Nephron progenitor cell (in vitro differentiated cells): Measurements from ENCODE around the gene TBK1.
A peak's percentile ranks its signal among the peaks of the same experiment; 100 is the strongest.

Source experiments
- DNase-seq: peaks from one replicate; pipeline ENCODE4 v3.0.0; 2021
- H3K27ac Mint-ChIP-seq: 2 replicates; pipeline ENCODE4 v1.8.0; 2021; ENCODE audit warnings: mild to moderate bottlenecking, moderate library complexity, mixed read lengths
- H3K27me3 Mint-ChIP-seq: 2 replicates; pipeline ENCODE4 v1.8.0; 2021; ENCODE audit warnings: mild to moderate bottlenecking, low read depth, mixed read lengths; ENCODE audit not compliant: poor library complexity
- H3K36me3 Mint-ChIP-seq: 2 replicates; pipeline ENCODE4 v1.8.0; 2021; ENCODE audit warnings: low read depth, mixed read lengths
- H3K4me1 Mint-ChIP-seq: 2 replicates; pipeline ENCODE4 v1.8.0; 2021; ENCODE audit warnings: mixed read lengths
- H3K4me3 Mint-ChIP-seq: 2 replicates; pipeline ENCODE4 v1.8.0; 2021; ENCODE audit warnings: mild to moderate bottlenecking, moderate library complexity, mixed read lengths
- H3K9me3 Mint-ChIP-seq: 2 replicates; pipeline ENCODE4 v1.8.0; 2021; ENCODE audit warnings: mild to moderate bottlenecking, moderate library complexity, mixed read lengths
- CTCF ChIP-seq: fragments of 200-600 bp; sonication (generic); IDR thresholded peaks from 2 replicates; pipeline ENCODE4 v1.5.0; 2021; ENCODE audit warnings: antibody characterized with exemption

The TBK1 gene

DNA sequence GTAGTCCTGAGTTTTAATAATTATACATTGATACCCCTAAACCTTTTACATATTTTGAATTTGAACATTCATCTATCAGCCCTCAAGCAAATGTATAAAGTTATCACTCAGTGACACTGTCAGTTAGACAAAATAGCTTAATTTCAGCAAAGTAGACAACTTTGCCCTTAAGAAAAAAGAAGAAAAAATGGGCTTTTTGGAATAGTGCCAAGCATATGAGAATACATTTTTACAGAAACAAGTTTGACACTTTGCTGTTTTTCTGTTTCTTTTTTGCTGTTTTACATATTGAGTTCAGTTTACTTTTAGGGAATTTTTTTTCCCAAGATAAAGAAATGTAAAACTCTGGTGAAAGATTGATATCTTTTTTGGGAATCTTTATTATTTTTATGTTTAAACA, 14.3 kb downstream of the TBK1 start:
- Mint-ChIP-seq H3K4me1 (peaks cover 32% of the 10 kb centered on the region), H3K4me3 (no peak overlapping the region), H3K27me3 (no peaks in the 10 kb centered on the region), H3K36me3 (peaks cover 78% of the 10 kb centered on the region), H3K27ac (no peak overlapping the region), H3K9me3 (no peaks in the 10 kb centered on the region)
- DNase-seq = no peak
- TF ChIP-seq CTCF = no peak

DNA sequence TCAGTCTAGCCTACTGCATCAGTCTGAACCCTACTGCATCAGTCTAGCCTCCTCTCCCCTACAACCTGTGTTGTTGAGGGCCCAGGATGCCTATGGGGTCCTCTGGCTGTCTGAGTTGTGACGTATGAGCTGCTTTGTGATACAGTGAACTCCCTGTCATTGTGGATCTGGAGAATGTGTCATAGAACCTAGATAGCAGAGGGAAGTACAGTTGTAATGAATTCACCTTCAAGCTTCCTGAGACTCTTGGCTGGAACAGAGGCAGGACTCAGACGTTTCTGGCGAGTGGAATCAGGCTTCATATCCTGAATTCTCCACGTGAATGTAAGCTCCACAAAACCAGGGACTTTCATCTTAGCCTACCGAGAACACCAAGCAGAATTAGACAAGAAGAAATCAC, 17.0 kb downstream of the TBK1 start:
- Mint-ChIP-seq H3K4me3 (no peak overlapping the region), H3K27me3 (no peaks in the 10 kb centered on the region), H3K4me1 (peaks cover 17% of the 10 kb centered on the region), H3K9me3 (peaks cover 3% of the 10 kb centered on the region), H3K27ac (peak overlapping the region; percentile 60), H3K36me3 (peaks cover 76% of the 10 kb centered on the region)
- no peak for TF ChIP-seq CTCF
- DNase-seq = no peak

DNA sequence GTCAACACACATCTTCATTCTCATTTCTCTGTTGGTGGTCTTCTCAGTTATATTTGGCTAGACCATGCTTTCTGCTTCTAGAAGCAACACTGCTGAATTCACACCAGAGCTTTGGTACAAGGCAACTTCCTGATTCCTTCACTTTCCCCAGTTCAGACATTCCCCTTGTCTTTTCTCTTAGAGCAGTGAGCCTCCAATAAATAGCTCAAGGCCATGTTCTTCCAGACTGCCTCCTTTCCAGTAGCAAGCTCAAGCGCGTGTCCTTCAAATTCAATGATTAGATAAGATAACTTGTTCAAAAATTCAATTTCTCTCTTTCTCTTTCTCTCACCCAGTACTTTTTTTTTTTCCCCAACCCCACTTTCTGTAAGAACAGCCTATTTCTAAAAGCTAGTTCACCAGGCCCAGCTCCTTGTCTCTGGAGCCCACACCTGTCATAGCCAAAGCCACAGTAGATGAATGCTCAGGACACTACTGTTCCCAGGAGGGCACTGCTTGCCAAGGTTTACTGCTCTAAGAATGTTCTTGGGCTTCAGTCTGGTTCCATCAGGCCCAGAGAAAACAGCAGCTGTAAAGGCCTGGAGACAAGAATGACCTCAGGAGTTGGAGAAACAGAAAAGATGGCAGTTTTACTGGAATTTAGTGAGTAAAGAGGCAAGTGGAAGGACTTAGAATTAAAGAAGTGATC, 17.7 kb downstream of the TBK1 start:
- H3K27me3 Mint-ChIP-seq = no peaks in the 10 kb centered on the region
- DNase-seq = no peak
- no peak for TF ChIP-seq CTCF
- H3K4me3 Mint-ChIP-seq = no peak overlapping the region
- H3K36me3 Mint-ChIP-seq = peaks cover 76% of the 10 kb centered on the region
- peaks cover 17% of the 10 kb centered on the region for H3K4me1 Mint-ChIP-seq
- peaks cover 6% of the 10 kb centered on the region for H3K9me3 Mint-ChIP-seq
- H3K27ac Mint-ChIP-seq = peak overlapping the region; percentile 60

DNA sequence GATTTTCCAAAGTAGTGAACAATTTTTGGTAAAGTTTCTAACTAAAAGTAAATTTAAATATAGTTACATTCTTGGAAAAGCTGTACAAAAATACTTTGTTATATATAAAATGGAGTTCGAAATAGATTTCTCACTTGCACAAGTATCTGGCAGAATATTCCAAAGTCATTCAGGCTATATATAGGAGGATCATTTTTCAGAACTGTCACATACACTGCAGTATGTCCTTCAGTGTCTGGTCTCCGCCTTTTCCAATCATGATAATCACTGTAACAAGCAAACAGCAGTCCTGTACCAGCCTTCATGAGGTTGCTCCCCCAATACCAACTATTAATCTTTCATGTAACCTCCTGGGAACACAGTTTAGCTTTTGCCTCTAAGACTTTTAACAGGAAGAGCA, 18.6 kb downstream of the TBK1 start:
- no peak for DNase-seq
- no peak for TF ChIP-seq CTCF
- peaks cover 15% of the 10 kb centered on the region for H3K9me3 Mint-ChIP-seq
- peaks cover 17% of the 10 kb centered on the region for H3K4me1 Mint-ChIP-seq
- H3K27ac Mint-ChIP-seq = no peak overlapping the region
- H3K36me3 Mint-ChIP-seq = peaks cover 78% of the 10 kb centered on the region
- no peak overlapping the region for H3K4me3 Mint-ChIP-seq
- peaks cover 3% of the 10 kb centered on the region for H3K27me3 Mint-ChIP-seq

- no peak overlapping the region for H3K4me3 Mint-ChIP-seq
- no peak for TF ChIP-seq CTCF
- peaks cover 87% of the 10 kb centered on the region for H3K36me3 Mint-ChIP-seq
- no peak for DNase-seq
- H3K27me3 Mint-ChIP-seq = peaks cover 3% of the 10 kb centered on the region
- H3K9me3 Mint-ChIP-seq = peaks cover 39% of the 10 kb centered on the region
- no peak overlapping the region for H3K27ac Mint-ChIP-seq
- peaks cover 17% of the 10 kb centered on the region for H3K4me1 Mint-ChIP-seq
Observed at GRCh38 chr12:64473176-64473575, 21.3 kb downstream of the TBK1 start.

DNA sequence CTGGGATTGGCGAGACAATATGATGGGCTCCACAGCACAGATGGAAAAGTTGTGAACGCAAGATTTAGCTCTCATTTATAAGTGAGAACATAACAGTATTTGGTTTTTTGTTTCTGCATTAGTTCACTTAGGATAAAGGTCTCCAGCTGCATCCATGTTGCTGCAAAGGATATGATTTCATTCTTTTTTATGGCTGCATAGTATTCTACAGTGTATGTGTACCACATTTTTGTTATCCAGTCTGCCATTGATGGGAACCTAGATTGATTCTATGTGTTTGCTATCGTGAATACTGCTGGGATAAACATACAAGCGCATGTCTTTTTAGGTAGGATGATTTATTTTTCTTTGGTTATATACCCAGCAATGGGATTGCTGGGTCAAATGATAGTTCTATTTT, 23.6 kb downstream of the TBK1 start:
- peaks cover 3% of the 10 kb centered on the region for H3K27me3 Mint-ChIP-seq
- no peak overlapping the region for H3K4me3 Mint-ChIP-seq
- H3K36me3 Mint-ChIP-seq = peaks cover 79% of the 10 kb centered on the region
- no peak for TF ChIP-seq CTCF
- H3K9me3 Mint-ChIP-seq = peaks cover 39% of the 10 kb centered on the region
- H3K27ac Mint-ChIP-seq = no peak overlapping the region
- DNase-seq = no peak
- H3K4me1 Mint-ChIP-seq = no peaks in the 10 kb centered on the region
